Measurements from ENCODE around the gene TMEM94. TPM values are rescaled to one million over a fixed set of nuclear protein-coding genes. Genes with fewer than 3 reads are reported as not detected.

TMEM94 gene
- total and polyA plus RNA-seq, 8 donors, result 16.6 to 466 (median 56.5) TPM

GRCh38 chr17:75457047-75457654 is 716 bp downstream of the TMEM94 start:
- H3K27me3 ChIP-seq, result no peaks in the 10 kb centered on the region
- H3K4me1 ChIP-seq, result peaks cover 23 to 49% (median 44%) of the 10 kb centered on the region in 4 donors
- H3K36me3 ChIP-seq, result no peaks in the 10 kb centered on the region
- peak overlapping the region; percentile 84 to 90 (median 89) for H3K27ac ChIP-seq
- peak; percentile 27 to 84 for DNase-seq
- no peaks in the 10 kb centered on the region for H3K9me3 ChIP-seq
- intact Hi-C loops (cut with DNase I; ENCODE audit: low total_unique reads), result no loop called here
- TF ChIP-seq POLR2AphosphoS5 (IDR thresholded peaks at IDR 0.05) (no peak), EP300 (IDR thresholded peaks at IDR 0.05) (no peak), POLR2A (IDR thresholded peaks at IDR 0.05) (no peak), CTCF (IDR thresholded peaks at IDR 0.05) (no peak)
- WGBS, 5 donors, result 1 to 2% (median 1%) methylated on average over 31 to 38 of the region's 38 CpGs
- H3K4me3 ChIP-seq, result peak overlapping the region; percentile 87 to 99 (median 94)

- DNase-seq, result no peak
- Histone ChIP-seq H3K9me3 (no peaks in the 10 kb centered on the region), H3K27ac (peak overlapping the region; percentile 61 to 87 (median 77)), H3K4me1 (peaks cover 23 to 49% (median 44%) of the 10 kb centered on the region in 4 donors), H3K36me3 (no peaks in the 10 kb centered on the region), H3K27me3 (no peaks in the 10 kb centered on the region), H3K4me3 (no peak overlapping the region)
- intact Hi-C loops (cut with DNase I; ENCODE audit: low total_unique reads), result no loop called here
- 8 to 67% (median 32%) methylated on average over 1 of the region's 1 CpG for WGBS, 5 donors
- TF ChIP-seq POLR2AphosphoS5 (IDR thresholded peaks at IDR 0.05) (peak in 1 of 3 donors; percentile 34), CTCF (IDR thresholded peaks at IDR 0.05) (no peak)
Observed at GRCh38 chr17:75459246-75459589, 2.8 kb downstream of the TMEM94 start.

GRCh38 chr17:75459590-75460267 is 3.3 kb downstream of the TMEM94 start:
- H3K4me1 ChIP-seq, result peaks cover 23 to 49% (median 44%) of the 10 kb centered on the region in 4 donors
- 24 to 37% (median 25%) methylated on average over 9 of the region's 9 CpGs for whole genome bisulfite sequencing, 5 donors
- intact Hi-C loops (cut with DNase I; ENCODE audit: low total_unique reads), result no loop called here
- TF ChIP-seq POLR2AphosphoS5 (IDR thresholded peaks at IDR 0.05) (peak in 1 of 3 donors; percentile 62), EP300 (IDR thresholded peaks at IDR 0.05) (no peak), CTCF (IDR thresholded peaks at IDR 0.05) (no peak), POLR2A (IDR thresholded peaks at IDR 0.05) (no peak)
- peak overlapping the region; percentile 61 to 87 (median 77) for H3K27ac ChIP-seq
- DNase-seq, result peak; percentile 36 to 85
- H3K36me3 ChIP-seq, result no peaks in the 10 kb centered on the region
- H3K4me3 ChIP-seq, result no peak overlapping the region
- H3K9me3 ChIP-seq, result no peaks in the 10 kb centered on the region
- no peaks in the 10 kb centered on the region for H3K27me3 ChIP-seq

- Histone ChIP-seq H3K27me3 (no peaks in the 10 kb centered on the region), H3K36me3 (no peaks in the 10 kb centered on the region), H3K9me3 (no peaks in the 10 kb centered on the region), H3K4me3 (no peak overlapping the region), H3K4me1 (peaks cover 23 to 46% (median 43%) of the 10 kb centered on the region in 4 donors), H3K27ac (peak overlapping the region; percentile 17 to 83 (median 72))
- 88 to 96% (median 89%) methylated on average over 4 of the region's 4 CpGs for WGBS, 5 donors
- DNase-seq, result no peak
- TF ChIP-seq POLR2A (IDR thresholded peaks at IDR 0.05) (no peak), CTCF (IDR thresholded peaks at IDR 0.05) (no peak), POLR2AphosphoS5 (IDR thresholded peaks at IDR 0.05) (no peak)
- intact Hi-C loops (cut with DNase I; ENCODE audit: low total_unique reads), result no loop called here
Observed at GRCh38 chr17:75460295-75460694, 3.9 kb downstream of the TMEM94 start.
